GM18951 (cell line): Measurements from ENCODE around the gene MS4A10.
"Not testable (repeated sequence)": the region's sequence is repeated elsewhere in the genome, so short reads cannot be mapped to it uniquely, and the experiment has no call there.

Experiments
- POLR2A ChIP-seq: IDR thresholded peaks from 4 replicates; pipeline ENCODE4 v1.6.1; 2011; ENCODE audit warnings: mild to moderate bottlenecking; ENCODE audit not compliant: insufficient read length, insufficient read depth; ENCODE audit errors: extremely low read depth
- in situ Hi-C: fragments of 300-500 bp; cut with MboI; formaldehyde crosslinking; loops from one replicate; pipeline ENCODE4 v1.12.0; 2022; ENCODE audit warnings: low sequenced_read_pairs, mixed read lengths, inconsistent platforms; ENCODE audit not compliant: unreplicated experiment

MS4A10 gene

DNA sequence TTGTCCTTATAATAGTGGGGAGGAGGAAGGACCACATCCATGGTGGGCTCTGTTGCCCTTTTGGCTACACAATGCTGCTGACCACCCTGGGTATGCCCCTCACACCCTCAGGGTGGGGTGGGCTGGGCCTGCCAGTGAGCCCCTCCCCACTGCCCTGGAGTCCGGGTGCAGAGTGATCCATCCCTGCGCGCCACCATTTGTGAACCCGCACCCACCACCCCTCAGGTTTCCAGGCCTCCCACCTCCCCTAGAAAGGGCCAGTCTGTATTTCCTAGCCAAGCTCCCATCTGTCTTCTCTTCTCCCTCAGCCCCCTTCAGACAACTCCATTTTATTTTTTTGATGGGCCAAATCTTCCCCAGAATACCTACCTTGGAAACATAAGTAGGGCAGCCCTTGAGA, 25.0 kb downstream of the MS4A10 start:
- in situ Hi-C loops = no loop called here
- no peak for TF ChIP-seq POLR2A

DNA sequence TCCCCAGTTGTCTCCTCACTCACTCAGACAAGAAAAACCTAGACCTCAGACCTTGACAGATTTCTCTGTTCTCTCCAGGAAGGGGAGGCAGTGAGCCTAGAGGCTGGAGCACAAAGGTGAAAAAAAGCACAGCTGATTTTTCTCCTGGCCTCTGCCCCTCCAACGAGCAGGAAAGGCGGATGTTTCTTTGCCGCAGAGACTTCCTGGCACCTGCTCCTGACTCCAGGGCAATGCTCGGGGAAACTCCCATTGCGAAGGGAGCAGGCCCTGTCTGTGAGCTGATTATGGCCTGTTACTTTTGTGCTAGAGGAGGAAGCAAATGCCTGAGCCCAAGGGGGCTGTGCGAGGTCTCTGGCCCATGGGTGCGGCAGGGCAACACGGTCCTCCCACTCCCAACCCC, 25.4 kb downstream of the MS4A10 start:
- in situ Hi-C loops = no loop called here
- no peak for TF ChIP-seq POLR2A

DNA sequence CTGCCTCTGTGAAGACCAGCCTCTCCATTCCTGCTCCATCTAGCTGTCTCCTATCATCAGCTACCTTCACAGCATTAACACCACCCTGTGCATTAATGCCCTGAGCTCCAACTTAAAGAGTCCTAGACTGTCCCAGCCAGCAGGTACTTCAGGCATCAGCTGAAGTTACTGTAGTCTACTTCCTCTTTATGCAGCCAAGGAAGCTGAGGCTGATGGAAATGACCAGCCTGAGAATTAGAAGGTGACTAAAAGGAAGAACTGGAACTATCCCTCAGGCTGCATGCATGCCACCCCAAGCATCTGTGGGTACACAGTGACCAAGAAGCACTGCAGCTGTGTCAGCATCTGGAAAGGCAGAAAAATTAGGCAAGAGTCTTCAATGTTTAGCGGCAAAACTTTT, 28.2 kb downstream of the MS4A10 start:
- no peak for TF ChIP-seq POLR2A
- in situ Hi-C loops = no loop called here

DNA sequence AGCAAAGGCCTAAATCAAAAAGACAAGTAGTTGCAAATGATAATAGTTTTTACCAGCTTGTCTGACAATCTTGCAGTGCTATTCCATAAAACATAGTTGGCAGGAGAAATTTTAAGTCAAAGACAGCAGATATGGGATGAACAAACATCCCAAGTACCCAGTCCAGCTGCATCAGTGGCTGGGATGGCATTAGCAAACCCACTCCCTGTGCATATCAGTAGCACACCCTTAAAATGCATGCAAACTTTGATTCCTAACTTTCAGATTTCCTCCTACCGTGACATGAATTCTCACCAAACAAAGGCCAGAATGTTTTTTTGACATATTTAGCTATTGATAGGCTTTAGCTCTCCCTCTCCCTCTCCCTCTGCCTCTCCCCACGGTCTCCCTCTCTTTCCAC, 29.0 kb downstream of the MS4A10 start:
- in situ Hi-C loops = no loop called here
- no peak for TF ChIP-seq POLR2A

DNA sequence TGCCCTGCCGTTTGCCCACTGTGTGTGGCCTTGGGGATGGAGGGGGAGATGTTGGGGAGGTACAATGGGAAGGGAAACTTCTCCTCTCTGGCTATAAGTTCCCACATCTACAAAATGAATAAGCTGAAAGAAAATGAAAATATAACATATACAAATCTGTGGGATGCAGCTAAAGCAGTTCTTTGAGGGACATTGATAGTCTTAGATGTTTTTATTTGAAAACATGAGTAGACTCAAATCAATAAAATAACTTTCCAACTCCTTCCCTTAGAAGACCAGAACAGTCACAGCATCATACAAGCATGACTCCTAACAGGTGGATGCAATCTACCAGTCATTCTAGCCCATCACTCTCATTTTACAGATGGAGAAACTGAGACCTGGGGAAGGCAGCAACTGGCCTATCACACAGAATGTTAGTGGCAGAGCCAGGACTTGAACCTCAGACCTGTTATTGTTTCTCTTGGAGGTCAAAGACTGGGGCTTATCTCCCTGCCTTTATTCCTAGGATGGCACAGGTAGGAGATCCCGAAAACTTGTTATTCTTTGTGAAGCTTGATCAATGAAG, 31.5 kb downstream of the MS4A10 start:
- in situ Hi-C loops = no loop called here
- no peak for TF ChIP-seq POLR2A

DNA sequence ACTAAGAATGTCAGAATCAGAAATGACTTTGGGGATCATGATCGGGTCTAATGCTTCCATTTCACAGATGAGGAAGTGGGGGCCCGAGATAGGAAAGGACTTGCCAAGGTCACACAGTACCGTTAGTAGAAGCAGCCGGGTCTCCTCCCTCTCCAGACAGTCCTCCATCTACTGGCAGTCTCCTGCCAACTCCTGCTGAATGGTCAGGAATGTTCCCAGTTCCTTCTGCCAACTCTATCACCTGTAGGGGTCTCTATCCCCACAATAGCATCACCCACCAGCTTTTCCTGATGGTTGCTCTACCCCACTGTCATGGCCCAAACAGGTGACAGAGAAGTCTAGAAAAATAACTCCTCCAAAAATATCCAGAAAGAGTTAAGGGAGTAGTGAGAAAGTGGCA, 32.9 kb downstream of the MS4A10 start:
- in situ Hi-C loops = no loop called here
- TF ChIP-seq POLR2A = no peak

DNA sequence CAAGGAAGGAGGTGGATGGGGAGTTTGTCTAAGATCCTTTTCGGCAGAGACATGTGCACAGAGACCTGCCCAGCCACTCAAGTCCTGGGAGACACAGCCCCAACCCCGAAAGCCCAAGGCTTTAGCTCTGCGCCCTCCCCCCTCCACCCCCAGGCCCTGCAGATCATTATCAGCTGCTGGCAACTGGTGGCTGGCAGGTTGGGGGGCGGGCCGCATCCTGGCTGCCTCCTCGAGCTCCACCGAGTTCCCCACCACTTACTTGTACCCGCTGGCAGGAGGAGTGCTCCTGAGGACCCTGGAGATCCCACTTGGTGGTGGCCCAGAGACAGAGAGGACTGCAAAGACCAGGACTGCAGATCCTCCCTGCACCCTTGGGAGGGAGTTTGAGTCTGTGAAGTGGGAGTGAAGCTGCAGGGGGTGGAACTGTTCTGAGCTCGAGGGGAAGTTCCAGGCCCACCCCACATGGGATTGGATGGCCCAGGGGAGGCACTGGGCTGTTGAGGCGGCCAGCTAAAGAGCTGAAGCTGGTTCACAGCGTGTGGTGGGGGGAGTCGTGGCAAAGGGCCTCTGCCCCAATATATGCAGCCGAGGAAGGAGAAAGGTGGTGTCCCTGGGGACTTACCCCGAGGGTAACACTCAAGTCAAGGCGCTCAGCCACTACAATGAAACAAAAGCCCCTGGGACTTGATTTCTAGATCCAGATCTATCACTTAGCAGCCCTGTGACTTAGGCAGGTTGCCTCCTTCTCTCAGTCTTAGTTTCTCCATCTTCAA, 36.9 kb downstream of the MS4A10 start:
- in situ Hi-C loops = no loop called here

DNA sequence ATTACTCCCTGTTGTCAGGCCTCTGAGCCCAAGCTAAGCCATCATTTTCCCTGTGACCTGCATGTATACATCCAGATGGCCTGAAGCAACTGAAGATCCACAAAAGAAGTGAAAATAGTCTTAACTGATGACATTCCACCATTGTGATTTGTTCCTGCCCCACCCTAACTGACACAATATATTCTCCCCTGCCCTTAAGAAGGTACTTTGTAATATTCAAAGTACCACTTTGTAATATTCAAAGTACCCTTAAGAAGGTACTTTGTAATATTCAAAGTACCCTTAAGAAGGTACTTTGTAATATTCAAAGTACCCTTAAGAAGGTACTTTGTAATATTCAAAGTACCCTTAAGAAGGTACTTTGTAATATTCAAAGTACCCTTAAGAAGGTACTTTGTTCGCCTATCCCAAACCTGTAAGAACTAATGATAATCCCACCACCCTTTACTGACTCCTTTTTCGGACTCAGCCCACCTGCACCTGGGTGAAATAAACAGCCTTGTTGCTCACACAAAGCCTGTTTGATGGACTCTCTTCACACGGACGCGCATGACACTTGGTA, 38.7 kb downstream of the MS4A10 start:
- in situ Hi-C loops = not testable (repeated sequence)

More for the DNA sequence above, 36.9 kb downstream of the MS4A10 start:
- no peak for TF ChIP-seq POLR2A

DNA sequence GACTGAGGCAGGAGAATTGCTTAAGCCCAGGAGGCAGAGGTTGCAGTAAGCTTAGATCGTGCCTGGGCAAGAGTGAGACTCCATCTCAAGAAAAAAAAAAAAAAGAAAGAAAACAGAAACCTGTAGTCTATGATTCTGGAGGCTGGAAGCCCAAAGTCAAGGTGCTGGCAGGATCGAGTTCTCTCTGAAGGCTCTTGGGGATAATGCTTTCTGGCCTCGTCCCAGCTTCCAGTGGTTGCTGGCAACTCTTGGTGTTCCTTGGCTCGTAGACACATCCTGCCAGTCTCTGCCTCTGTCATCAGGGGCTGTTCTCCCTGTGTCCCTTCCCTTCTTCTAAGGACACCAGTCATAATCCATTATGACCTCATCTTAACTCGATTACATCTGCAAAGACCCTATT, 40.0 kb downstream of the MS4A10 start:
- no peak for TF ChIP-seq POLR2A
- in situ Hi-C loops = no loop called here

DNA sequence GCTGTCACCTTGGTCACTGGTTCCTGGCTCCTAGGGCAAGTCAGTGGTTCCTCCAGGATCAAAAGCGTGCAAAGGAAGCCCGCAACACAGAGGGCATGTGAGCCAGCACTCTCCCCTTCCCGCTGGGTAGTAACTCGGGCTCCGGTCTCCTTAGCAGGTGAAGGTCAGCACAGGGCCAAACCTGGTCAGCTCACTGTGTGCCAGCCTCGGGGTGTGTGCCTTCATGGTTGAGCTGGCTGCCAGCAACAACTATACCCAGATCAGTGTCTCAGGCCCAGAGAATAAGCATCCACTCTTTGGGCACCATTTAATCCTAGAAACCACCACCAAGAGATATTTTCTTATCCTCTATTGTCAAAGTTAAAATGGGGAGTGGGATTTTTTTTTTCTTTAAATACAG, 40.7 kb downstream of the MS4A10 start:
- no peak for TF ChIP-seq POLR2A
- in situ Hi-C loops = no loop called here

DNA sequence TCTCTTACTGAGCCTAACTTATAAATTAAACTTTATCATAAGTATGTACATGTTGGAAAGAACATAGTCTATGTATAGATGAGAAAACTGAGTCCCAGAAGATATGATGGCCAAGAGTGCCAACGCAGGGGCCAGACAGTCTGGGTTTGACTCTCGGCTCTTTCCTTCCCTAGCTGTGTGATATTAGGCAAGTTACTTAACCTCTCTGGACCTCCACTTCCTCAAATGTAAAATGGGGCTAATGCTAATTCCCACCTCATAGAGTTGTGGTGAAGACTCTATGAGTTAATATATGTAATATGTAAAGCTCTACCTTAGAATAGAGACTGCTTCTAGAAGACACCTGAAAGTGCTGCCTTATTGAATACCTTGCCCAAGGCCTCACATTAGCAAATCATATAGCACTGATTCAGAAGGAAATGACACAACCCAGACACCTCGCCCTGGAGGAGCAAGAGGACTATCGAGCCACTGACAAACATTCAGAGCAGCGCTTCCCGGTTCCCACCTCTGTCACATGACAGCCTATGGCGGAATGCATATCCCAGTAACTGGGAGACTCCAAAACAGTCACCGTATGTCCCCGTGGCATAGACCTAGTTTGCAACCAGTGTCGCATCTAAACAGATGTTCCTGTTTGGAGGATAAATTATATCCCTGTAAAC, 45.5 kb downstream of the MS4A10 start:
- TF ChIP-seq POLR2A = no peak
- in situ Hi-C loops = loop anchor here (5.0 to 10.0 kb wide), 2 partner anchors 67 to 354 kb away; no protein-coding TSS in a partner anchor

DNA sequence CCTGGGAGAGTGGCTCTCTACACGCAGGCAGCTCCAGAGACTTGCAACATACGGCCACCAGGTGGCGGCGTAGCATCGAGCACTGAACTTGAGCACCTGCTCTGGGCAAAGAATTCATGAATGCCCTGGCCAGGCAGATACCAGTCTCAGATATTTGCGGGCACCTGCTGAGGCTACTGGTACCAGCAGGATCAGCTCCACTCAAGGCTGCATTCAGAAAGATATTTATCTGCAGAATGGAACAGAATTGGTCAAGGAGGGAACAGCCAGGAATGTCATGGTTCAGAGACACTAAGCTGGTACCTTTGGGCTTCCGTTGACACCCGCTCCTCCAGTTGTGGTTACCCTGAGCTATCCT, 46.0 kb downstream of the MS4A10 start:
- in situ Hi-C loops = loop anchor here (5.0 to 10.0 kb wide), 2 partner anchors 66 to 354 kb away; no protein-coding TSS in a partner anchor
- TF ChIP-seq POLR2A = no peak

DNA sequence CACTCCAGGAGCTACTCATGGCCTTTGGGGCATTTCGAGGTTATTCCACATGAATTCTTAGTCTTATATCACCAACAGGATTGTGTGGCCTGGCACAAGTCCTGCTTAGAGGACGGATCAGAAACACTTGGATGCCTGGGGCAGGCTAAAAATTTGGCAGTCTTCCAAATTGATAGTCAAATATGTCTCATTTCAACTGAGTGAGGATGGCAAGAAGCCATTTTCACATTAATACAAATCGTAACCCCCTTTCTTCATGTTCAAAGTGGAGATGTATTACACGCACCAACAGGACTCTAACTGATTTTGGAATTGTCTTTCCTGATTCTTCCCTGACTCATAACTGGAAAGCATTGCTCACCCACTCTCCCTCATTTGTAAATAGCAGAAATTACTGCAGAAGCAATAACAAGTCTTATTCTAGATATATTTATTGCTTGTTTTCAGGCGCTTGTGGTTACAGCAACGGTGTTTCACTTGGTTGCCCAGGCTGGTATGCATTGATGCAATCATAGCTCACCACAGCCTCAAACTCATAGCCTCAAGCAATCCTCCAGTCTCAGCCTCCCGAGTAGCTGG, 46.5 kb downstream of the MS4A10 start:
- TF ChIP-seq POLR2A = no peak

DNA sequence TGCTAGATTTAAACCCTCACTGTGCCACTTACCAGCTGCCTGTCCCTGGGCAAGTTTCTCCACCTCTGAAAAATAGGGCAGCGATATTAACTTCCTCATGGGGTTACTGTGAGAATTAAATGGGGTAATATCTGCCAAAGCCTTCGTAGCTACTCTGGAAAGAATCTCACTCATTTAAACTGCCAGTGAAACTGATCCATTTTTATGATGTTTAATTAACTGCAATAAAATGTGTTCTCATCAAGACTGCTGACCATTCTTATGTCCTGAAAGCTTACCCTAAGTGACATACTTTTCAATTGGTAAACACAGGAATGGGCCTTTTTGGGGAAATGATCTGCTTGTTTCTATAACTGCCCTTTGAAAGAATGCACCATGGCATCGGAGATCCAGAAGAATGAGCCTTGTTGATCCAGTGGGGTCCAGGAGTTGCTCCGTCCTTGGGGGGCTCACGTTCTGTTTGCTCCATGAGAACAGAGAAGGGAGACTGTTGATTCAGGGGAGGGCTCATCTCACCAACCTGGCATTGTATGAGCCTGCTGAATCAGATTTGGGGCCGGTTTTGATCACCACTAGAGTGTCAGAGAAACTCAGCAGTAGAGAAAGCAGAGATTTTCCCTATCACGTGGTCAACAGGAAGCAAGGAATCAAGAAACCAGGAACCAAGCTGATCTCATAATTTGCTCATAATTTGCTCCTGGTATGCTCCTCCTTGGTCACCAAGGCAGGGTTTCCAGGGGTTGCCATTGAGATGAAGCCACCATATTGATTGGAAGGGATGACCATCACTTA, 49.8 kb downstream of the MS4A10 start:
- in situ Hi-C loops = loop anchor here (5.0 to 10.0 kb wide), 2 partner anchors 62 to 350 kb away; no protein-coding TSS in a partner anchor
- TF ChIP-seq POLR2A = no peak

More for the DNA sequence above, 46.5 kb downstream of the MS4A10 start:
- in situ Hi-C loops = loop anchor here (5.0 to 10.0 kb wide), 2 partner anchors 66 to 353 kb away; no protein-coding TSS in a partner anchor
